Midbrain (tissue), 1 donor: Measurements from ENCODE around the gene MLLT10.

ENCODE experiments used
- DNase-seq: peaks from one replicate; lab custom pipeline; 2025; lab: John Stamatoyannopoulos, UW

MLLT10 gene

GRCh38 chr10:21533467-21534279 is at the start of gene MLLT10:
MLLT10 (plus strand) TSS chr10:21534232; CDS start chr10:21534645, 413 bp downstream.
- peak; percentile 93 for DNase-seq

GRCh38 chr10:21487416-21488180 is 46.4 kb upstream of the MLLT10 start:
- DNase-seq, result no peak

DNA sequence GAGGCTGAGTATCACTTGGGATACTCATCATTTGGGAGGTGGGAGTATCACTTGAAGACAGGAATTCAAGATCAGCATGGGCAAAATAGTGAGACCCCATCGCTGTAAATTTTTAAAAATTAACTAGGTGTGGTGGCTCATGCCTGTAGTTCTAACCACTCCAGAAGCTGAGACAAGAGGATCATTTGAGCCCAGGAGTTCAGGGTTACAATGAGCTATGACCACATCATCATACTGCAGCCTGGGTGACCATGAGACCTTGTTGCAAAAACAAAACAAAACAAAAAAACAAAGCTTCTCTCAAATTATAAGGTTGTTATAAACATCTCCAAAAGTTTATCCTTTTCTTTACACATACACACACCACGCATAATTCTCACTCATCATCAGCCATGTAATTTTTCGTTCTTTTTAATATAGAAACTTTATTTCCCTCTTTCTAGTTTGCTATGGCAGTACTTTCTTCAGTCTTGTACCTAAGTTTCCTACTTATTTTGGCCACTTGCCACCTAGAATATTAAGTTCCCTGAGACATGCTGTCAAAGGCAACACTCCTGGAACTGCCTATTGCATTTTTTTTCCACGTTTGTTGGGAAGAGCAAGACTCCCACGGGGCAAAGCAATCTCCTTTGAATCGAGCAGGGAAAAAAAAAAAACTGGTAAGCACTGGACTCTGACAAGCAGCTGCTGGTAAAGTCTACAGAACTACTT is 45.6 kb upstream of the MLLT10 start:
- no peak for DNase-seq

- DNase-seq, result no peak
Observed at GRCh38 chr10:21488957-21489446, 45.0 kb upstream of the MLLT10 start.

DNA sequence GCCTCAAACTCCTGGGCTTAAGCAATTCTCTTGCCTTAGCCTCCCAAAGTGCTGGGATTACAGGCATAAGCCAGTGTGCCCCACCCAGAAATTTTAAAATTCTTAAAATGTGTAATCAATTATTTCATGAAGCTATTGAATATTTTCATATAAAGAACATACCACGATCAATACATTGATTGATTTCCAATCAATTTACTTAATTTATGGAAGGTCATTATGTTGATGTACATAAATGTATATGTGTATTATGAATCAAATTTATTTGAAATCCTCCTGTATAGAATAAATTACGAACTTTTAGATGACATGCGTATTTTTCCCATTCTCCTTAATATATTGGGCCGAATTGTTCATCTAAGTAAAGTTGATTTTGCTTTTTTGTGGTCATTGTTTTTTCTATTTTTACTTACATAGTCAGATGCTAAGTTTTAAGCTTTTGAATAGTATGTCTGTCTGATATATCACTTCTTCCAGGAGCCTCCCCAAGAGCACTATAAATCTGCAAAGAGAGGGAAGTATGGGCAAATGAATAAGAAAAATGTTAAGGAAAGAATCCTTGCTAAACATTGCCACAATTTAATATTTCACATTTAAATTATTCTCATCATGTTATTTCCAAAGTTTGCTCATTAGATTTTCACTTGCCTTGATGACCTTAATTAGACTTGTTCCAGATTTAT is 43.9 kb upstream of the MLLT10 start:
- no peak for DNase-seq

GRCh38 chr10:21490711-21491105 is 43.3 kb upstream of the MLLT10 start:
- no peak for DNase-seq

GRCh38 chr10:21492421-21492820 is 41.6 kb upstream of the MLLT10 start:
- DNase-seq, result no peak

- no peak for DNase-seq
Observed at GRCh38 chr10:21493784-21494183, 40.2 kb upstream of the MLLT10 start.

DNA sequence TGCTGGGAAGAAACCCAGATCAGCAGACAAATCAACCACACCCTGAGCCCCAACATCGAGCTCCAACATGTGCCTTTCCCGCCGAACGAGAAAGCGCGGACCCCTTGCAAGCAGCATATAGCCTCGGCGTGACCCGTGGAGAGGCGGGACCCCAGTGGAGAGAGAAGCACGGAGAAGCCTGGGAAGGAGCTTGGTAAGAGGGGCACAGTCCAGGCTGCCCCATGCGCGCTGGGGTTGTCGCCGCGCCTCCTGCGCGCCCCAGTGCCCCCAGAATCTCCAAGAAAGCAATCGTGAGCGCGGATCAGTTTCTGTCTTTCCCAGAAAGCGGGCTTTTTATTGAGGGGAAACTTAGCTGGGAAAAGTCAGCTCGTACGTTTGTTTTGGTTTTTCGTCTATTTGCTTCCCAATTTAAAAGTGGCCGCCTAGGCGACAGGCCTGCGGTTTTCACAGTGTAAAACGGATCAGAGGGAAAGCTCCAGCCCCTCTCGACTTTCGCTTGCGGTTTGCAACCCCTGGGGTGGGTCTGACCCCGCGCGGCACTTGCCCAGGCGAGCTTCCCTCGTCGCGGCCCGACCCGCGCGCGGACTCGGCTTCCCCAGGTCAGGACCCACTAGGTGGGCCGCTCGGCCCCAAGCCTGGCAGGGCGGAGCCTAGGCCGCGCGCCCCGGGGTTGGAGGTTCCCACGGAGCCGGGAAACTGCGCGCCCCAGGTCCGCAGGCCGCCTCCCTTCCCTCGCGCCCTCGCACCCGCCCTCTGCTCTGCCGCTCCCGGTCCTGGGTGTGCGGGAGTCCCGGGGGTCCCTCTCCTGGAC is 39.6 kb upstream of the MLLT10 start:
- DNase-seq, result no peak

- DNase-seq, result no peak
Observed at GRCh38 chr10:21495002-21495751, 38.9 kb upstream of the MLLT10 start.

- peak; percentile 90 for DNase-seq
Observed at GRCh38 chr10:21495752-21496342, 38.2 kb upstream of the MLLT10 start.

DNA sequence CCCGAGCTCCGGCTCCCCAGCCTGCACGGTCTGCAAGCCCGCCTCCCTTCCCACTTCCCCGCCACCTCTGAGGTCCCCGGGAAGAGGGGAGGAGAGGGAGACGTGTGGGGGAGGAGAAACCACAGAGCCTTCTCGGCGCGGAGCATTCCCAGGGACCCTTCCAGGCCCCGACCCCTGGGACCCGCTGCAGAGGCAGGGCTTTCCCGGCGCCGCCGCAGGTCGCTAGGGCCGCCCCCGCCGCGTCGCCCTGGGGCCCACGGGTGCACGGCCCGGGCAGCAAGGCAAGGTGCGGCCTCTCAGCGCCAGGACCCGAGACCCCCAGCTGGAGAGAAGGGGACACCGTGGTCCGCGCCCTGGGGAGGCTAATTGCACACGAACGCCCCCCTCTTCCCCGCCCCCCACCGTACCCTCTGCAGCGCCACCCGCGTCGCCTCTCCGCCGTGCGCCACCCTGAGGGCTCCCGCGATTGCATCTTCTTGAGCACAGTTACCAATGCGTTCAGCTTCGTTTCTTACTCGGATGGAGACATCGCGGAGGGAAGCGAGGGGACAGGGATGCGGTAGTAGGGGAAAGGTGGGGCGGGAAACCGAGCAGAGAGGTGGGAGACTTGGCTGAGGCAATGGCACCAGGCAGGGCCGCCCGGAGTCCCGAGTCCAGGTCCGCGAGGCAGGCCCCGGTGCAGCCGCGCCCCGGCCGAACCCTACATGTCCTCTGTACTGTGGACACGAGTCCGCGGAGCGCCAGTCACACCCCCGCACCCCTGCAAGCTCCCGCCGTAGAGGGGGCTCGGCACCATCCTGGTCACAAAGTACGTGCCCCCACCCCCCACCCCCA is 37.5 kb upstream of the MLLT10 start:
- peak; percentile 61 for DNase-seq

GRCh38 chr10:21497177-21497807 is 36.7 kb upstream of the MLLT10 start:
- DNase-seq, result peak; percentile 80

- no peak for DNase-seq
Observed at GRCh38 chr10:21498377-21498776, 35.7 kb upstream of the MLLT10 start.

- no peak for DNase-seq
Observed at GRCh38 chr10:21498986-21499385, 35.0 kb upstream of the MLLT10 start.

DNA sequence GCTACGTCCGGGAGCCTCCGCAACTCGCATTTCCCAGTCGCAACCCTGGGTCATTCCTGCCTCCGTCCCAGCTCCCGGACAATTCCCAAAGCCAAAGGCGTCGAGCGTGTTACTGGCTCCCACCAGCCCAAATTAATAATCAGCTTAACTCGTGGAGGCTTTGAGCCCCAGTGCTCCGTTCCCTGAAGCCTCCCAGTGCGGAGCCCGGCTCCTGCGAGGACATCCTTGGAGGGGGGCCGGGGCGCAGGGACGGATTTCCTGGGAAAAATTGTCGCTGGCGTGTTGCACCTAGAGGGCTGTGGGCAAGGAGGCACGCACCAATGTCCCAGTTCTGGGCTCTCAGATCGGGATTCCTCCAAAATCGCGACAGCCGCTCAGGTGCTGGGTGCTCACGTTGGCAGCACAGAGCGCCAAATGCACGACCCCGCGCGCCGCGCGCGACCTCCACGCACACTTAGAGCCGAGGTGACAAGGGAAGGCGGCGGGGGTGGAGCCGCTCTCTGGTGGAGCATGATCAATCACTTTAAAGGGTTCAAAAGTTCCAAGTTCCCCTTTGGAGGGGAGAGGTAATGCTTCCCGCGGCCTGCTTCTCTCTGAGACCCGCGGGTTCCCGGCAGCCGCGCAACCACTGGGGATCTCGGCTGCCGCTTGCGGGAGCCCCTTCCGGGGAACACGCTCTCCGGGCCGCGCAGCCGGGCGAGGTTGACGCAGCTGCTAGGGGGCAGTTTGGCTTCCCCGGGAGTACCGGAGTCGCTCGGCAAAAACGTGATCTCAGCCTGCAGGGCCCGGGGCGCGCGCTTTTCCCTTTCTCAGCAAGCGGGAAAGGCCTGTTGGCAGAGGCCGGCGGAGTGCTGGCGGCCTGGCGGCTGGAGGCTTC is 34.1 kb upstream of the MLLT10 start:
- no peak for DNase-seq

- no peak for DNase-seq
Observed at GRCh38 chr10:21500578-21500910, 33.5 kb upstream of the MLLT10 start.

DNA sequence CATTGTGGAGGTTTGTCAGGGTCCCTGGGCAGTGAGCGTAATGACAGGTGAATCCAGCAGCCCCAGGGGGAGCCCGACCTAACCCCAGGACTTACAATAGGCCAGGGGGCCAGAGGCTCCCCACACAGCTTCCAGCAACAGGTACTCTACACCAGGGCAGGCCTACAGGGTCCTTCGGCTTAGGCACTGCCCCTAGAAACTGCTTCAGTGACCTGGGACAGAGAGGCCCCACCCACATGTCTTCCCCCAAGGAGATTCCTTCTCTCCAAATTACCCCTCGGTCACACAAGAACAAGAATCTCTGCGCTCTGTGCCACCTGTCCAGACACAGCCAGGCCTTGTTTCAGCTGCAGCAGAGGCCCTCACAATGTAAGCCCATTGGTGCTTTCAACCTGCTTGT is 32.9 kb upstream of the MLLT10 start:
- DNase-seq, result no peak
